Tibial nerve (tissue), 4 donors: ENCODE results near the gene SUFU.

Experiments used
- EP300 ChIP-seq, 2 donors: sonication (generic); formaldehyde crosslinking; IDR thresholded peaks; one replicate each; pipeline ENCODE4 v1.6.1; 2017; ENCODE audit warnings: antibody characterized with exemption in 2 of 2, mild to moderate bottlenecking in 1 of 2
- POLR2A ChIP-seq, 2 donors: fragments of 450-650 bp; IDR thresholded peaks; one replicate each; pipeline ENCODE4 v1.6.1; 2017; ENCODE audit warnings: antibody characterized with exemption in 2 of 2, mild to moderate bottlenecking in 2 of 2, moderate library complexity in 2 of 2
- TF ChIP-seq, protein P1 (sequence below), 5 experiments: fragments of 200-600 bp in 3 of 5; fragments of 450-650 bp in 2 of 5; sonication (generic) in 3 of 5; IDR thresholded peaks; one replicate each; pipeline ENCODE4 v1.5.1; 2016 to 2019; ENCODE audit warnings: antibody characterized with exemption in 5 of 5, mild to moderate bottlenecking in 3 of 5, moderate library complexity in 2 of 5

DNA sequence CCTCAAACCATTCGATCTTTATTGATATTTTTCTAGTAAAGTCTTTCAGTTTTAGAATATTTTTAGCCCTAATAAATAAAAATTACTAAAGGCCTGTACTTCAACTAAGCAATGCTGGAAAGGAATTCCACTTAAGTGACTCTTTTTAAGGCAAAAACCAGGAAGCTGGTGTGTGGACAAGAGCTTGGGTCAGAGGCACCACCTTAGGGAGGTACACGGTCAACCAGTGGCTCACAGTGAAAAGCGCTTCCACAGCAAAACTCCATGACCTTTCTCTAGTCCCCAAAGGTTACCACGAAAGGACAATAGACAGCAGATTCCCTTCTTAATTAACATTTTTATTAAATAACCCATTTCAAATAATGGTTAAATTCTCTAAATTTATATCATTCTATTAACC lies 179.2 kb downstream of the SUFU start:
- TF ChIP-seq EP300 (IDR thresholded peaks at IDR 0.05) (no peak), POLR2A (IDR thresholded peaks at IDR 0.05) (no peak)
- TF ChIP-seq, protein P1, sequence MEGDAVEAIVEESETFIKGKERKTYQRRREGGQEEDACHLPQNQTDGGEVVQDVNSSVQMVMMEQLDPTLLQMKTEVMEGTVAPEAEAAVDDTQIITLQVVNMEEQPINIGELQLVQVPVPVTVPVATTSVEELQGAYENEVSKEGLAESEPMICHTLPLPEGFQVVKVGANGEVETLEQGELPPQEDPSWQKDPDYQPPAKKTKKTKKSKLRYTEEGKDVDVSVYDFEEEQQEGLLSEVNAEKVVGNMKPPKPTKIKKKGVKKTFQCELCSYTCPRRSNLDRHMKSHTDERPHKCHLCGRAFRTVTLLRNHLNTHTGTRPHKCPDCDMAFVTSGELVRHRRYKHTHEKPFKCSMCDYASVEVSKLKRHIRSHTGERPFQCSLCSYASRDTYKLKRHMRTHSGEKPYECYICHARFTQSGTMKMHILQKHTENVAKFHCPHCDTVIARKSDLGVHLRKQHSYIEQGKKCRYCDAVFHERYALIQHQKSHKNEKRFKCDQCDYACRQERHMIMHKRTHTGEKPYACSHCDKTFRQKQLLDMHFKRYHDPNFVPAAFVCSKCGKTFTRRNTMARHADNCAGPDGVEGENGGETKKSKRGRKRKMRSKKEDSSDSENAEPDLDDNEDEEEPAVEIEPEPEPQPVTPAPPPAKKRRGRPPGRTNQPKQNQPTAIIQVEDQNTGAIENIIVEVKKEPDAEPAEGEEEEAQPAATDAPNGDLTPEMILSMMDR (IDR thresholded peaks at IDR 0.05): no peak
